ENCODE results near the gene SLC25A4.
A peak's percentile ranks its signal among the peaks of the same experiment; 100 is the strongest.

Gene SLC25A4

DNA sequence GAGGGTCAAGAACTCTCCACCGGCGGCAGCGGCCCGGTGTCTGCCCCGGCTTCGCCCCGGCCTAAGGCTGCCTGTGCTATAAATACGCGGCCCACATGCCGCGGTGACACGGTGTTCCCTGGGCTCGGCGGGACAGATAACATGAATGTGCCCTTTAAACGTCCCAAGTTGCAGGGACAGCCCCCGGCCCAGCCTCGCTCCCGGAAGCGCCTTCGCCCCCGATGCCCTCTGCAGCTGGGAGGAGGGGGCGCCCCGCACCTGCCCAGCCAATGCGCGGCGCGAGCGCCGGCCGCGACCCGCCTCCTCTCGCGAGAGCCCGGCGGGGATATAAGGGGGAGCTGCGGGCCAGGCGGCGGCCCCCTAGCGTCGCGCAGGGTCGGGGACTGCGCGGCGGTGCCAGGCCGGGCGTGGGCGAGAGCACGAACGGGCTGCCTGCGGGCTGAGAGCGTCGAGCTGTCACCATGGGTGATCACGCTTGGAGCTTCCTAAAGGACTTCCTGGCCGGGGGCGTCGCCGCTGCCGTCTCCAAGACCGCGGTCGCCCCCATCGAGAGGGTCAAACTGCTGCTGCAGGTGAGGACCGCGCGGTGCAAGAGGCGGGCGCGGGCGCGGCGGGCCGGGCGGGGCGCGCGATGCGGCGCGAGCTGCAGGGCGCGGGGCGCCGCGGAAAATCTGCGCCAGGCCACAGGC lies at the start of gene SLC25A4:
SLC25A4 (plus strand) TSS at position 355 of the 689 bp plus-strand sequence; CDS start at position 462, 107 bp downstream.
- peak; percentile 56 to 71 for DNase-seq (ENCODE audit: low read depth in 2 of 2)
- peak within 1 kb of the TSS; percentile 63 to 73 for H3K4me3 ChIP-seq (replicated peaks in 1 of 2; ENCODE audit: low read depth in 2 of 2, low read length in 2 of 2)
- TF ChIP-seq CTCF (IDR thresholded peaks at IDR 0.05; ENCODE audit: low read depth, low read length): peak; percentile 11

- DNase-seq (ENCODE audit: low read depth in 2 of 2): no peak
- no peak overlapping the region for H3K4me3 ChIP-seq (replicated peaks in 1 of 2; ENCODE audit: low read depth in 2 of 2, low read length in 2 of 2)
- TF ChIP-seq CTCF (IDR thresholded peaks at IDR 0.05; ENCODE audit: low read depth, low read length): no peak
Observed at GRCh38 chr4:185093603-185094002, 49.5 kb upstream of the SLC25A4 start.

GRCh38 chr4:185096032-185096653 lies 46.9 kb upstream of the SLC25A4 start:
- TF ChIP-seq CTCF (IDR thresholded peaks at IDR 0.05; ENCODE audit: low read depth, low read length): peak; percentile 61
- no peak overlapping the region for H3K4me3 ChIP-seq (replicated peaks in 1 of 2; ENCODE audit: low read depth in 2 of 2, low read length in 2 of 2)
- peak; percentile 65 to 66 for DNase-seq (ENCODE audit: low read depth in 2 of 2)

- H3K4me3 ChIP-seq (replicated peaks in 1 of 2; ENCODE audit: low read depth in 2 of 2, low read length in 2 of 2): no peak overlapping the region
- TF ChIP-seq CTCF (IDR thresholded peaks at IDR 0.05; ENCODE audit: low read depth, low read length): no peak
- no peak for DNase-seq (ENCODE audit: low read depth in 2 of 2)
Observed at GRCh38 chr4:185098474-185098873, 44.6 kb upstream of the SLC25A4 start.

GRCh38 chr4:185099024-185099682 lies 43.9 kb upstream of the SLC25A4 start:
- no peak for TF ChIP-seq CTCF (IDR thresholded peaks at IDR 0.05; ENCODE audit: low read depth, low read length)

DNA sequence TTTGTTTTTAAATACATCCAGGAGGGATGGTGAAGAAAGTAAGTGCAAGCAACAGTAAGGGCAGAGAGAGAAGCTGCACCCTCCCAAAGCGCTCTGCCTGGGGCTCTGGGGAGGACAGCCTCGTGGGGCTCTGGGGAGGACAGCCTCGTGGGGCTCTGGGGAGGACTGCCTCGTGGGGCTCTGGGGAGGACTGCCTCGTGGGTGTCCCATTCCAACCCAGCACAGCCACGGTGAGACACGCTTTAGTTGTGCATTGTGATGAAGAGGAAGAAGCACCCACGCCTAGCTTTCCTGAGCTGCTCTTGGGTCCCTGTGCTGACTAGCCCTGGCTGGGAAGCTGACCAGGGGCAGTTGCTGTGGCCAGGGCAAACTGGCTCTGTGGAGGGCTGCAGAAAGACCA lies 43.1 kb upstream of the SLC25A4 start:
- no peak overlapping the region for H3K4me3 ChIP-seq (replicated peaks in 1 of 2; ENCODE audit: low read depth in 2 of 2, low read length in 2 of 2)
- no peak for DNase-seq (ENCODE audit: low read depth in 2 of 2)
- no peak for TF ChIP-seq CTCF (IDR thresholded peaks at IDR 0.05; ENCODE audit: low read depth, low read length)

More at GRCh38 chr4:185099024-185099682, 43.9 kb upstream of the SLC25A4 start:
- DNase-seq (ENCODE audit: low read depth in 2 of 2): peak in 1 of 2 donors; percentile 49
- no peak overlapping the region for H3K4me3 ChIP-seq (replicated peaks in 1 of 2; ENCODE audit: low read depth in 2 of 2, low read length in 2 of 2)

Data from cardiac fibroblast (primary cell).